Thymus (tissue), 11 donors: ENCODE data around the gene EPPIN. TPM values are rescaled to one million over a fixed set of nuclear protein-coding genes. Genes with fewer than 3 reads are reported as not detected.
"Not testable (repeated sequence)": the region's sequence is repeated elsewhere in the genome, so short reads cannot be mapped to it uniquely, and the experiment has no call there.

Source experiments
- DNase-seq, 9 donors: peaks; one replicate each; pipeline ENCODE4 v3.0.0-alpha.2; 2013; ENCODE audit warnings: low spot score in 9 of 9, low read depth in 6 of 9, missing footprints in 1 of 9
- H3K27ac ChIP-seq, 2 donors: one replicate each; pipeline ENCODE4 v1.5.1; 2013; ENCODE audit warnings: control low read depth in 1 of 2, low read depth in 1 of 2, low read length in 1 of 2, mild to moderate bottlenecking in 1 of 2, moderate library complexity in 1 of 2
- H3K27me3 ChIP-seq, 2 donors: one replicate each; pipeline ENCODE4 v1.5.1; 2013; ENCODE audit warnings: low read length in 1 of 2; ENCODE audit not compliant: control insufficient read depth in 2 of 2, insufficient read depth in 1 of 2
- H3K36me3 ChIP-seq, 2 donors: one replicate each; pipeline ENCODE4 v1.5.1; 2013; ENCODE audit warnings: low read length in 1 of 2, mild to moderate bottlenecking in 1 of 2, moderate library complexity in 1 of 2; ENCODE audit not compliant: control insufficient read depth in 2 of 2, insufficient read depth in 2 of 2
- H3K4me1 ChIP-seq, 2 donors: one replicate each; pipeline ENCODE4 v1.5.1; 2013; ENCODE audit warnings: low read length in 2 of 2; ENCODE audit not compliant: control insufficient read depth in 2 of 2, insufficient read depth in 2 of 2
- H3K4me3 ChIP-seq, 2 donors: one replicate each; pipeline ENCODE4 v1.5.1; 2013; ENCODE audit warnings: low read length in 2 of 2, control low read depth in 1 of 2, mild to moderate bottlenecking in 1 of 2
- H3K9me3 ChIP-seq, 2 donors: one replicate each; pipeline ENCODE4 v1.5.1; 2013; ENCODE audit warnings: low read length in 1 of 2, mild to moderate bottlenecking in 1 of 2; ENCODE audit not compliant: control insufficient read depth in 2 of 2, insufficient read depth in 1 of 2
- WGBS: extraction: QIAGEN DNeasy Blood & Tissue Kit; methylation state at CpG from one replicate; pipeline ENCODE4 v1.1.7; 2013; 5-methylcytosine and 5-hydroxymethylcytosine counted together
- polyA plus RNA-seq: library from polyadenylated mRNA; stranded (reverse); fragments of 200-250 nt; gene quantifications from one replicate; pipeline ENCODE4 v1.2.3, GENCODE V29; 2013
- total RNA-seq: library from RNA; stranded (reverse); fragments of 120-200 nt; gene quantifications from one replicate; pipeline ENCODE4 v1.2.4, GENCODE V29; 2013
- donor health status: healthy.

The EPPIN gene
- total and polyA plus RNA-seq, 2 donors: 0.21 TPM; not detected in 1

DNA sequence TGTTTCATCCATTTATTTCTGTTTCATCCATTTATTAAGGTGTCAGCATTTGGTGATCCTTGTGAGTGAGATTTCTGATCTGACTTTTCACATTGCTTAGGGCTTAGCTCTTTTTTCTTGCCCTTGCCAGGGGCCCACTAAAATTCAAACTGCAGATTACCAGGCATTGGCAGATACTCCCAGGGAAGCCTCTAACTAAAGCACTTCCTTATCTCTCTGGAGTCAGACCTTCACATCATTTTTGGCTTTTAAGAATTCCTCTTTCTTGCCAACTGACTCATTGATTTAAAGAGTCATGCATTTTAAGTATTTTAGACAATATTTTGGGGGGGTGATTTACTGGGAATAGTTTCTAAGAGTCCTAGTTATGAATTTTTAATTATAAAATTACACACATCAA lies 34.5 kb upstream of the EPPIN start:
- no peaks in the 10 kb centered on the region for H3K9me3 ChIP-seq
- peaks cover 0 to 3% of the 10 kb centered on the region in 2 donors for H3K27me3 ChIP-seq
- no peaks in the 10 kb centered on the region for H3K4me1 ChIP-seq
- H3K27ac ChIP-seq: no peak overlapping the region
- no peak overlapping the region for H3K4me3 ChIP-seq
- DNase-seq: no peak
- no peaks in the 10 kb centered on the region for H3K36me3 ChIP-seq

DNA sequence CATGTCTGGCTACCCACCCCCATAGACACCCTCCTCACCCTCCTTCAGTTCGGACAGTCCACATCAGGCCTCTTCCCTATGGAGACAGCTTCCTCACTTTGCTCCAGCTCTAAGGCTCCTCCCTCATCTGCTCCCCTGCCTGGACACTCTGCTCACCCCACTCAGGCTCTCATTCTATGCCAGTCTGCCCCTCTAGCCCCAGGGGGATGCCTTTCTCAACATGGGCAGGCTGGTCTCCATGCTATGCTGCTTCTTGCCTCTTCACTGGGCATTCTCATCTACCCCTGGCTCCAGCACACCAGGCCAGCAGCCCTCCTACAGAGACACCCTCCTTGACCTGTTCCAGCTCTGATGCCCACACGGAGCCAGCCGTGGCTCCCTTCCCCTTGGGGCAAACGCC lies 32.0 kb upstream of the EPPIN start, which contains the start of gene WFDC8:
Gene WFDC8, minus strand, starts transcription at position 101 of the 400 bp plus-strand sequence. Its CDS starts 37 bp downstream, at position 64.
- 82% methylated on average over 4 of the region's 4 CpGs for whole genome bisulfite sequencing
- no peak within 1 kb of the TSS for H3K27ac ChIP-seq
- no peak for DNase-seq

DNA sequence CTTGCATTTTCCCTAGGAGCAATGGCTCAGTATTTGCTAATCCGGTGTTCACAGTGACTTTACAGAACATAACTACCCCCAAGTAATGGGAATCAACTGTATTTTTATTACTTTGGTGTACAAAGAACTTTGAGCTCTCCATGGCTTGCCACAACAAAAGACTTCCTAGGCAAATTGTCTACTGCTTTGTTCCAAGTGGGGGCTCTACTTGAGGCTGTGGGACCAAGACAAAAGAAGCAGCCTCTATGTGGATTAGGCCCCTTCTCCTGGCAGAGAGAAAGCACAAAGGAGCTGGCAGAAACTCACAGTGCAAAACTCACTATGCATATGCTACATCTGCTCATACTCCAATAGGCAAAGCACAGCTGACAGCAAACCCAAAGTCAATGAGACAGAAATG lies 31.0 kb upstream of the EPPIN start:
- Histone ChIP-seq H3K9me3 (no peaks in the 10 kb centered on the region), H3K4me3 (no peak overlapping the region), H3K27me3 (no peaks in the 10 kb centered on the region), H3K36me3 (no peaks in the 10 kb centered on the region), H3K27ac (no peak overlapping the region), H3K4me1 (no peaks in the 10 kb centered on the region)
- 92% methylated on average over 1 of the region's 1 CpG for WGBS
- DNase-seq: no peak

More for the DNA sequence above, 32.0 kb upstream of the EPPIN start, which contains the start of gene WFDC8:
- H3K4me1 ChIP-seq: no peaks in the 10 kb centered on the region
- no peaks in the 10 kb centered on the region for H3K9me3 ChIP-seq
- no peak within 1 kb of the TSS for H3K4me3 ChIP-seq
- peaks cover 0 to 3% of the 10 kb centered on the region in 2 donors for H3K27me3 ChIP-seq
- H3K36me3 ChIP-seq: no peaks in the 10 kb centered on the region

DNA sequence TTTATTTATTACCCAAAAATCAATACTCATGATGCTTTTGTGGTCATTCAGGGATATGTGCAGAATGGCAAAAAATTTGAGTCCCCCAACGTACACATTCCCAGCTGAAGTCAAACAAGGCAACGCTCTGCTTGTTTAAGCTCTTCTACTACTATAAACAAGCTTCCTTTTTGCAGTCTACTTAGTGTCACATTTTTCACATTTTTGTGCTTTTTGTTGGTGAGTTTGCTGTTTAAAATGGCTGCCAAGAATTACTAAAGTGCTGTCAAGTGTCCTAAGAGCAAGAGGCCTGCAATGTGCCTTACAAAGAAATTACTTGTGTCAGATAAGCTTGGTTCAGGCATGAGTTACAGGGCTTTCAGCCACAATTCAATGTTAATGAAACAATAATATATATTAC lies 29.8 kb upstream of the EPPIN start:
- H3K4me3 ChIP-seq: no peak overlapping the region
- 87% methylated on average over 2 of the region's 2 CpGs for WGBS
- H3K36me3 ChIP-seq: no peaks in the 10 kb centered on the region
- no peak overlapping the region for H3K27ac ChIP-seq
- no peaks in the 10 kb centered on the region for H3K9me3 ChIP-seq
- H3K27me3 ChIP-seq: no peaks in the 10 kb centered on the region
- DNase-seq: no peak
- no peaks in the 10 kb centered on the region for H3K4me1 ChIP-seq

DNA sequence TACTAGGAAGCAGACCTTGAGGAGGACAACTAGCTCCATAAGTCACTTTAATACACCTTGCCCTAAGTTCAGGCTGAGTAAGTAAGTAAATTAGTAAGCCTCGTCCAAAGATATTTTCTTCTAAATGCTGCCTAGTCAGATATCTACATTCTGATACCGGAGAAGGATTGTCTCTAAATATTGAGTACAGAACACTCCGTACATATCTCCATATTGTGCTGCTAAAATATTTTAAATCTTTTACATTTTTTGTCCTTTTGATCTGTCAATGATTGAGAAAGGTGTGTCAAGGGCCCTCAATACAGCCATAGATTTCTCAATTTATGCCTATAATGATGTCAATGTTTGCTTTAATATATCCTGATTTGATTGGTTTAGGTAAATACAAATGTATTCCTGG lies 28.7 kb upstream of the EPPIN start:
- Histone ChIP-seq H3K27me3 (no peaks in the 10 kb centered on the region), H3K36me3 (no peaks in the 10 kb centered on the region), H3K4me3 (no peak overlapping the region), H3K27ac (no peak overlapping the region), H3K9me3 (no peaks in the 10 kb centered on the region), H3K4me1 (no peaks in the 10 kb centered on the region)
- no peak for DNase-seq
- WGBS: 93% methylated on average over 3 of the region's 3 CpGs

GRCh38 chr20:45569650-45570049 lies 22.4 kb upstream of the EPPIN start:
- WGBS: 95% methylated on average over 1 of the region's 1 CpG
- not testable (repeated sequence) for H3K4me3 ChIP-seq, DNase-seq, H3K4me1 ChIP-seq, H3K9me3 ChIP-seq, H3K27ac ChIP-seq, H3K27me3 ChIP-seq, H3K36me3 ChIP-seq

DNA sequence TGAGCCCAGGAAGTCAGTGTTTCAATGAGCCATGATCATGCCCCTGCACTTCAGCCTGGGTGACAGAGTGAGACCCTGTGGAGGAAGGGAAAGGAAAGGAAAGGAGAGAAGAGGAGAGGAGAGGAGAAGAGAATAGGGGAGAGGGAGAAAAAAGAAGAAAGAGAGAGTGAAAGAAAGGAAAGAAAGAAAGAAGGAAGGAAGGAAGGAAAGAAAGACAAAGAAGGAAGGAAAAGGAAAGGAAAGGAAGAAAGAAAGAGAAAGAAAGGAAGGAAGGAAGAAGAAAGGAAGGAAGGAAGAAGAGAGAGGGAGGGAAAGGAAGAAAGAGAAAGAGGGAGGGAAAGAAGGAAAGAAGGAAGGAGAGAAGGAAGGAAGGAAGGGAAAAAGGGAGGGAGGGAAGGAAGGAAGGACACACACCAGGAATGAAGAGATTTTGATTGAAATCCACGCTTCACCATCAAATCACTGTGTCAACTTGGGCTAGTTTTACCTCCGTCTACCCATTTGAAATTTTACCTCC lies 17.6 kb upstream of the EPPIN start:
- Histone ChIP-seq H3K4me3 (no peak overlapping the region), H3K36me3 (no peaks in the 10 kb centered on the region), H3K27ac (no peak overlapping the region), H3K27me3 (no peaks in the 10 kb centered on the region), H3K9me3 (no peaks in the 10 kb centered on the region), H3K4me1 (no peaks in the 10 kb centered on the region)
- 95% methylated on average over 2 of the region's 2 CpGs for WGBS
- DNase-seq: no peak

- H3K4me3 ChIP-seq: no peak overlapping the region
- no peaks in the 10 kb centered on the region for H3K9me3 ChIP-seq
- no peak overlapping the region for H3K27ac ChIP-seq
- no peaks in the 10 kb centered on the region for H3K4me1 ChIP-seq
- 95% methylated on average over 1 of the region's 1 CpG for WGBS
- H3K36me3 ChIP-seq: no peaks in the 10 kb centered on the region
- DNase-seq: no peak
- H3K27me3 ChIP-seq: no peaks in the 10 kb centered on the region
Measured at GRCh38 chr20:45555198-45555597, 8.0 kb upstream of the EPPIN start.

DNA sequence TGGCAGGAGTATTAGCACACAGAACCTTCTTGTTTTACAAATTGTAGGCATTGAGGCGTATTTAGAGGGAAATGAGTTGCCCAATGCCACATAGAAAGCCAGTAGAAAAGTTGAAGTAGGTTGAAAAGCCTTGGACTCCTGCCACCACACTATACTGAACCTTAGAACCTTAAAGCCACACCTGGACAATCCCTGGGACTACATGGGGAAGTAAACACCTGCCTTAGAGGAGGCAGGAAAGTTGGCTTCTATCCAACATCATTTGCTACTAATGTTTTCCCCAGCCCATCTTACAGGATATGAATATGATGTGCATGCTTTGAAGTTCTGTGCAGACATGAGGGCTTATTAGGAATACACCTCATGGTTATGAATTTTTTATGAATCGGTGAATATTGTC lies 5.3 kb upstream of the EPPIN start:
- H3K9me3 ChIP-seq: no peaks in the 10 kb centered on the region
- H3K4me1 ChIP-seq: no peaks in the 10 kb centered on the region
- no peak overlapping the region for H3K4me3 ChIP-seq
- no peak for DNase-seq
- no peaks in the 10 kb centered on the region for H3K36me3 ChIP-seq
- WGBS: 91% methylated on average over 2 of the region's 2 CpGs
- H3K27me3 ChIP-seq: no peaks in the 10 kb centered on the region
- no peak overlapping the region for H3K27ac ChIP-seq

DNA sequence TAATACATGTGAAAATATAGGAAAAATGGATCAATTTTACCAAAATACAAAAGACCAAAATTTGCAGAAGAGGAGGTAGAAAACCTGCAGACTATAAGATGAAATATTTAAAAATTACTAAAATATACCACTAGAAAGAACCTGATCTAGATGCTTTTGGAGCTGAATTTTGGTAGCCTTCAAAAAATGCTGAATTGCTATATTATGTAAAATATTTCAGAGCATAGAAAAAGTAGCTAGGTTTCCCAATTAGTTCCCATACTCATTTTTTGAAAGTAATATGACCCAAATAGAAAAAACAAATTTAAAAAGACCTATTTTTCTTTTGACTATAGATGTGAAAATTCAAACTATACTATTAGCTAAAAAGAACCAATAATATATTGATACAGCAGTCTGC lies 3.6 kb upstream of the EPPIN start:
- no peaks in the 10 kb centered on the region for H3K9me3 ChIP-seq
- no peak overlapping the region for H3K27ac ChIP-seq
- peaks cover 0 to 2% of the 10 kb centered on the region in 2 donors for H3K27me3 ChIP-seq
- H3K36me3 ChIP-seq: no peaks in the 10 kb centered on the region
- DNase-seq: no peak
- no peak overlapping the region for H3K4me3 ChIP-seq
- no peaks in the 10 kb centered on the region for H3K4me1 ChIP-seq
